ENCODE data around the gene ID2.

ID2 gene

DNA sequence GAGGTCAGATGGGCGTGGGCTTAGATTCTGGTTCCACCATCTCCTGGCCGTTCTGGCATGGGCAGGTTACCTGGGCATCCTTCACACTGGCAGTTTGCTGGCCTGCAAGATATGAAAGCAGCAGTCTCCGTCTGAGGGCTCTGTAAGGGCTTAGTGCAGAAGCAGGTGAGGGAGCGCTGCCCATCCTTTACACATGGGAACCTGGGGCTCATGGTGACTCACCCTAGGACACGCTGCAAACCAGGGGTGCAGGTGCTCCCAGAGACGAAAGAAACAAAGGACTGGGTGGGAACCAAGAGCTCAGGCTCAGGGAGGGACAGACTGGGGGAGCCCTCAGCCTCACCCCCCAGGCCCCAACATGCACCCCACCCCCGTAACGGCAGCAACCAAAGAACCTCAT is 10.7 kb upstream of the ID2 start:
- no peak for DNase-seq

GRCh38 chr2:8671802-8672201 is 10.1 kb upstream of the ID2 start:
- DNase-seq, result no peak

- DNase-seq, result no peak
Measured at GRCh38 chr2:8672940-8673339, 8.9 kb upstream of the ID2 start.

- no peak for DNase-seq
Measured at GRCh38 chr2:8673381-8673780, 8.5 kb upstream of the ID2 start.

DNA sequence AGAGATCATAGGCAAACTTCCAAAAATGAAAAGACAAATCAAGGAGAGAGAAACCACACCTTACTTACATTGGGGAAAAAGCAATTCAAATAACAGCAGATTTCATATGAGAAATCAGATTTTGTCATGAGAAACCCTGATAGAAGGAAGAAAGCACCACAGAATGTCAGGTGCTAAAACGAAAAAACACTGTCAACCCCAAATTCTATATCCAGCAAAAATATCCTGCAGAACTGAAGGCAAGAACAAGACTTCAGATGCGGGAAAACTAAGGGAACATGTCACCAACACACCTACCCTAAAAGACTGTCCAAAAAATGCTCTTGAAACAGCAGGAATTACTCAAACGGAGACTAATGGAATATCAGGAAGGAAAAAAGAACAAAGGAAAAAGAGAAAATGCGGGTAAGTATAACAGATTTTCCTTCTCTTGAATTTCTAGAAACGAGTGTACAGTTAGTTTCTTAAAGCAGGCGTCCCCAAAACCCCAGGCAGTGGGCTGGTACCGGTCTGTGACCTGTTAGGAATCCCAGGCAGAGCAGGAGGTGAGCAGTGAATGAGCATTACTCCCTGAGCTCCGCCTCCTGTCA is 7.3 kb upstream of the ID2 start:
- DNase-seq, result no peak

GRCh38 chr2:8675543-8675942 is 6.3 kb upstream of the ID2 start:
- DNase-seq, result no peak

- DNase-seq, result no peak
Measured at GRCh38 chr2:8676191-8676920, 5.5 kb upstream of the ID2 start.

DNA sequence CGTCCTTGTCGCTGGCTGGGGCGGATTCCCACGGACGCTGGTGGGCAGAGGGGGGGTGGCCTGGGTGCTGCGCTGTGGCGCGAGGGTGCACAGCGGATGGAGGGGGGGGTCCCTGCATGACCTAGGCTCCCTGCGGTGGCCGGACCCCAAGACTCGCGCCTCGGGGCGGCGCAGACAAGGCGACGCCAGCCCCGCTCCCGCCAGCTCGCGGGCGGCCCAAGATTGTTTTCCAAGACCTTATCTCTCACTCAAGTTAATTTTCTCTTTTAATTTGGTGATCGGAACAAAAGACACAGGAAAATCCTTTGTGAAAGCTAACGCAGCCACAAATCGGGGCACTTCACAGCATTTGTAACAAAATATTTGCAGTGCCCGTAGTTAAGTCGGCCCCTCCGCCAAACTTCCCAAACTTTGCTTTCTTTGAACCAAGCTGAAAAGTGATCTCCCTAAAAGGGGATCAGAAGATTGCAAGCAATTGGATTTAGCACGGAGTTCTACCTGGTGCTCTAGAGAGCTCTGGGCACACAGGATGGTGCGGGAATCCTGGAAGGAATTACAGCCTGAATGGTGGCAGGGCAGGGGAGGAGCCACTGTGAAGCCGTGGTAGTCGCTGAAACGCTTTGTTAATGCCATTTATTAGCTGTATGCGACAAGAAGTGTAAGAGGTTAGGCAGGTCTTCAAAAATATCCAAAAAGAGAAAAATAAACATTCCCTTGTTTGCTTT is 4.8 kb upstream of the ID2 start:
- no peak for DNase-seq

DNA sequence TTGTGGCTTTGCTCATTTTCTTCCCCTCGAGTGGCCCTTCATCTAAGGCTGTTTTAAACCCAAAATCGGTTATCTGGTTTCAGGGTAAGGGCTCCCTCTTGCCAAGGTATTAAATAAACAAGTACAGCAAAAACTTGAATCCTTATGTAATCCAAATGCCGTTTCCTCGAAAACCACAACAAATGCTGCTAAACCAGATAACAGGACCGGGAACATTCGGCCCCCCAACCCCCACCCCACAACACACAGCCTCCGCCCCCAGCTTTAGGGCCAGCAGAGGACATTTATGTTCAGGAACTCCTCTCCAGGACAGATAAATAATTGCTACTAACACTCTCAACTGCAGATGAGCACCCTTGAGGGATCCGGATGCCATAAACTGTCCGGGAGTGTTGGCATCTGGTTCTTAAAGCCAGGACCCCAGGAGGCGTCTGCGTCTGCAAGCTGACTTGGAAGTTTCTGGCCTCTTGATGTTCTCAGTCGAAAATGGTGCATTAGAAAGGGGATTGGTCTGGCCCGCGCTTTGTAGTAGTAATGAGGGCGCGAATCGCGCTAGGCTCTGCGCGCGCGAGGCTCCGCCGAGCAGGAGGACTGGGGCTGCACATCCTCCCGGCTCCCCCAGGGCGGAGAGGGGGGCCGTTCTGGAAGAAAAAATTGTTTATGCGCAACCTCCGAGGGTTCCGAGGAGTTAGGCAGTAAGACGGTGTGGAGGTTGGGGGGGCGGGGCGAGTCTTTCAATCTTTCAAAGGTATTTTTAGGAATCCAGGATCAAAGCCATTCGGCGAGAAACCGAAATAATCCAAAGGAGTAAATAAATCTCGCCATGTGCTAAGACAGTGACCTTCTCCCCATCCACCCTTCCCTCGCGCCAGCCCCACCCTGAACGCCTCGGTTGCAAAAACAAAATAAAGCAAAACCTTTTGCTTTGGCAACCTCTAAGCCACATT is 3.9 kb upstream of the ID2 start:
- peak; percentile 70 for DNase-seq

DNA sequence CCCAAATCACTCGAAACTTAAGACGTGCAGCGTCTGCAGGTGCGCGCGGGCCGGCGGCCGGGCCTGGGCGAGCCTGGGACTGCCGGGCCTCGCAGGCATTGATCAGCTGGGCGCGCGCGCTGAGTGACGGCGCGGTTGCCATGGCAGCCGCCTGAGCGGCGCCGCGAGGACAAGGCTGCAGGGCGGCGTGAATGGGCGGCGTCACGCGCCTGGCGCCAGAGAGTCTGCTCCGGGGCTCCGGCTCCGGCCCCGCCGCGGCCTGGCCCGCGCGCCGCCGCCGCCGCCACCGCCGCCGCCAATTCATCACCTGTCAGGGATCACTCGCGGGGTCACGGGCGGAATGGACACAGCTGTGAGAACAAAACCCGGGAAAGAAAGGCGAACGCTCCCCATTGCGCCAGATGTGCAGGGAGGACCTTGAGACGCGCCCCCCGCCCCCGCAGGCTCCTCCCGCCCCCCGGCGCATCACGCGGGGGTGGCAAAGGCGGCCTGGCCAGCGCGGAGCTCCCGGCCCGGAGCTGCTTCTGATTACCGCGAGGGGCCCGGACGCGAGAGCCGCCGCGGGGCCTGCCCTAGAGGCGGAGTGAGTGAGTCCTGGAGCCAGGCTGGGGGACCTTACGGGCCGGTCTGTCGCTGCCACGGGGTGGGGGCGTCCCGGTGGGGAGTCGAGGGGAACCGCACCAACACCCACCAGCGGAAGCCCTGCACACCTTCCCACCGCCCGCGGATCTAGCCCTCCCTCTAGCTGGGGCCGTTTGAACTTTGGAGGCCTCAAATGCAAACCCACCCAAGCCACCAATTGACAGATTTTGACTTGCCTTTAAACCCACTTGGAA is 2.9 kb upstream of the ID2 start:
- DNase-seq, result peak; percentile 98

- DNase-seq, result peak; percentile 67
Measured at GRCh38 chr2:8679567-8679826, 2.4 kb upstream of the ID2 start.

DNA sequence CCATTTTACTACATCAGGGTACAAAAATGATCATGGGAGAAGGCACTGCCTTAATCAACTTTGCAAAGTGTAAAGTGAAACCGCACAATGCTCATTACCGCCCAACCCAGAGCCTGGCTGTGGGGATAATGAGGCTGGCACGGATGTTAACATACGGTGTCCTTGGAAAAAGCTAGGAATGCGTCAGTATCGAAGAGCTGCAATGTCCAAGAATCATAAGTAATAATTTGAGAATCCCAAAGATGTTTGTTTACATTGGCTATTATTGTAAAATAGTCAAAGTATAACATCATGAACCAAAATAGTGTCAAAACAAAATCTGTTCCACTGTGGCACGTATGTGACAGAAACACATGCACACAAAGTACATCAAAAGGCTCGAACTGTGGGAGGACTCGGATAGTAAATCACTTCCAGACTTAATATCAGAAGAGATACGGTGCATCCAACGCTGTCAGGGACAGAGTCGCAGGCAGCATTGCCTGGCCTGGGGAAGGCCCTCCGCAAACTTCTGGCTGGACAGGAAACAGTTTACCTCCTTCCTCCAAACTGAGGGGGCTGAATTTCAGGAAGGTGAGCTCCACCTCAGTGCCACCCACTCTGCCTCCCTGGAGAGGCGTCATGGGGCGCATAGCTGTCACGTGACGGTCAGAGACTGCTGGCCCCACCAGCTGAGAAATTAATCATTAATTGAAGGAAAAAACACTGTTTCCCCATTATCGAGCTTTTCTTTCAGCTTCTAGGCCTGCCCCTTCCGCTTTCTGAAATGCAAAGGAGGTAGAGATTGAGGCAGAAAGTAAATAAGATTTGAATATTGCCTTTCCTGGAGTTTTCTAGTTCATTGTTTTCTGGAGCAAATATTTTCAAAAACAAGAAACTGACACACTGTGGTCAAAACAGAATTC is 1.8 kb upstream of the ID2 start:
- peak; percentile 86 for DNase-seq

- peak; percentile 79 for DNase-seq
Measured at GRCh38 chr2:8680822-8681760, 765 bp upstream of the ID2 start.

DNA sequence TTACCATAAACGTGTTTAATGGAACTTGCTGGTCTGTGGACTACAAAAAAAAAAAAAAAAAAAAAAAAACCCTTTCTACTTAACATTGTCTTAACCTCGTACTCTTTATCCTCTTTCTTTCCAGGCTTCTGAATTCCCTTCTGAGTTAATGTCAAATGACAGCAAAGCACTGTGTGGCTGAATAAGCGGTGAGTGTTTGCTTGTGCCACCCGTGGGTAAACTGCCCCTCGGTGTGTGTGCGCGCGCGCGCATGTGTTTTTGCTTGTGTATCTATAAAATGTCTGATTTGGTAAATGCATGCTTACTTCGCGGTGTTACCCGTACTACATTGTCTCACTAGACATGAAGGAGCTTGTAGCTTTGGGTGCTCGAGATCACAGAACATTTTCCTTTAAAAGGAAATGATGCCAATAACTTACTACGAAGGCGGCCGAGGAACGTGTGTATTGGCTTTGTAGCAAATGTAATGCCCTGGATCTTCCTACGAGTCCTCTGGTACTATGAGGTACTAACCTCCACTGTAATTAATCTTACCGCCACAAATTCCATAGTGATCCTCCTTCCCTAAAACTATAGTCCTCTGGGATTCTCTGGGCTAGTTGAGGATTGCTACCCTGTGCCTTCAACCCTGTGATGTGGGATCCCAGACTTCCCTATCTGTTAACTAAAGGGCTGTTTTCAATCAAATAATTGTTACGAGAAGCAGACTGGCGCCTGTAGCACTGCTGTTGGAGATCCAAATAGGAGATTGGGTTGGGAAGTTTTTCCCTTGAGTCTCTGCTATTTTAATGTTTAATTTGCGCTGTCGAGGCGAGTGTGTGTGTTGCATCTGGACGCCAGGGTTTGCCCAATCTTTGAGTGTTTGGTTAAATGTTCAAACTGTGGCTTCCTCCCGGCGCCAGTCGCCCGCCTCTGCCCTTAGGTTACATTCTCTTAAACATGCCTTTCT is 1.1 kb downstream of the ID2 start:
- peak; percentile 75 for DNase-seq

DNA sequence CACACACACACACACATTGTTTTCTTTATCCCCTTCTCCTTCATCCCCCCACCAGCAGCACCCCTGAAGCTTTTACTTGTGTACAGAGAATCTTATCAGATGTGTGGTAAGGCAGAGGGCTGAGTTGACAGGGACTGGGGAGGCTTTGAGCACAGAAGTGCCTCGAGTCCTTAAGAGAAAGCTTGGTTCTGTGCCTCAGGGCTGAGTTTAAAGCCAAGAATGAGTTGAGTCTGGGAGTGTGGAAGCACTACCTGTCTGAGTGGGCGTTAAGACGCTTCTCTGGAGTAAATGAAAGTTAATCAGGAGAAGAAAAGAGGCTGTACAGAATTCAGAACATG is 2.7 kb downstream of the ID2 start:
- peak; percentile 40 for DNase-seq

- peak; percentile 49 for DNase-seq
Measured at GRCh38 chr2:8684878-8685696, 3.2 kb downstream of the ID2 start.

DNA sequence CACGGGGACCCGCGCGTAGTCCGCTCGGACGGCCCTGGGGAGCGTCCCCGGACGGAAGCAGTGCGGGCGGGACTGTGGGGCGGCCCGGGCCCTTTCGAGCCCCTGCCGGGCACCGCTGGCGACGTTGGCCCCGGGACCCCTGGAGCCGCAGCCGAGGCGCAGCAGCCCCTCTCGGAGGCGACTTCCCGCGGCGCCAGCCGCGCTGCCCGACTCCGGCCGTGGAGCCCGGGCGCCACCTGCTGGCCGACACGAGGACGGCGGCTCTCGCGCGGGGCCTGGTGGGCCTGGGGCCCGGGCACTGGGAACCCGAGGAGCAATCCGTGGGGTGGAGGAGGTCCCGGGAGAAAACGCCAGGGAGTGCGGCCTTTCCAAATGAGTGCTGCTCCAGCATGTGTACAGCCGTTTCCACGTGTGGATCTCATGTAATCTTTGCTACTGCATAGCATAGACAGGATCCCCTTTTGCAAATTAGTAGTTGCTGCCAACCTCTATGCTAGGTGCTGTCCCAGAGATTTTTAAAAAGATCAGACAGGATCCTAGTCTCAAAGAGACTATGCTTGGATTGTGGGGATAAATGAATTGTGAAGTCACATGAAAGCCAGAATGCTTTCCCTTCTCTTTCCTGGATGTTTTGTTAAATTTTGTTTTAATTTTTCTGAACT is 4.0 kb downstream of the ID2 start:
- peak; percentile 44 for DNase-seq
